HCT116 (cell line): ENCODE data around the gene C11orf52. TPM values are rescaled to one million over a fixed set of nuclear protein-coding genes. Genes with fewer than 3 reads are reported as not detected.

Source experiments
- ATAC-seq: fragments of 200-7000 bp; cut with Tn5 transposase; 2 replicates; pipeline ENCODE4 v1.9.1; 2020; ENCODE audit warnings: mild to moderate bottlenecking, moderate library complexity
- BruUV-seq: library from RNA; stranded (reverse); fragments of 400-500 nt; replicated peaks from 2 replicates; lab custom pipeline; 2021; lab: Mats Ljungman, UMichigan
- CTCF ChIA-PET: fragments of 300-600 bp; sonication (Branson Sonifier 250); formaldehyde crosslinking; loops from one replicate; lab custom pipeline; 2021; ENCODE audit warnings: antibody characterized with exemption; lab: Charles Lee
- POLR2A ChIA-PET: fragments of 300-600, 350-600 bp; sonication (Branson Sonifier 250); formaldehyde crosslinking; loops from one replicate; lab custom pipeline; 2021; ENCODE audit warnings: antibody characterized with exemption; lab: Charles Lee
- RAD21 ChIA-PET, 2 experiments: fragments of 300-600 bp; sonication (Branson Sonifier 250); formaldehyde crosslinking; loops; one replicate each; lab custom pipeline; 2023; ENCODE audit warnings: low total read pairs in 2 of 2; ENCODE audit not compliant: uncharacterized antibody in 2 of 2, unreplicated experiment in 2 of 2, low non-redundant PET in 1 of 2; lab: Charles Lee
- DNase-seq: peaks from one replicate; pipeline ENCODE4 v3.0.0-alpha.2; 2010; ENCODE audit warnings: low read depth, low spot score
- H2AFZ ChIP-seq: fragments of 200-600 bp; shearing (Covaris generic), sonication (generic); 2 replicates; pipeline ENCODE4 v1.6.1; 2017; ENCODE audit warnings: low read depth, mixed run types, mixed read lengths, antibody characterized with exemption, low read length; ENCODE audit not compliant: poor library complexity, severe bottlenecking
- H3K27ac ChIP-seq: 2 replicates; pipeline ENCODE4 v1.5.1; 2012; ENCODE audit warnings: low read depth, low read length
- H3K27me3 ChIP-seq: fragments of 200-600 bp; sonication (generic); 2 replicates; pipeline ENCODE4 v1.6.1; 2016; ENCODE audit warnings: mixed run types, low read length, mixed read lengths; ENCODE audit not compliant: insufficient read depth
- H3K36me3 ChIP-seq, 2 experiments: fragments of 200-500 bp in 1 of 2; fragments of 200-600 bp in 1 of 2; sonication (Bioruptor generic) in 1 of 2; sonication (generic) in 1 of 2; 2 replicates each; pipeline versions ENCODE4 v1.5.1 to v1.6.1; 2014 to 2016; ENCODE audit warnings: low read length in 2 of 2, inconsistent platforms in 1 of 2, mixed read lengths in 1 of 2, mixed run types in 1 of 2; ENCODE audit not compliant: insufficient read depth in 2 of 2, control insufficient read depth in 1 of 2
- H3K4me1 ChIP-seq, 2 experiments: fragments of 200-600 bp in 1 of 2; sonication (generic) in 1 of 2; 2 replicates each; pipeline versions ENCODE4 v1.5.1 to v1.6.1; 2012 to 2017; ENCODE audit warnings: low read length in 2 of 2, inconsistent platforms in 1 of 2, mild to moderate bottlenecking in 1 of 2, mixed read lengths in 1 of 2, mixed run types in 1 of 2, moderate library complexity in 1 of 2; ENCODE audit not compliant: insufficient read depth in 2 of 2, control insufficient read depth in 1 of 2
- H3K4me2 ChIP-seq: fragments of 200-600 bp; sonication (generic); 2 replicates; pipeline ENCODE4 v1.6.1; 2017; ENCODE audit warnings: mixed run types, low read length, mixed read lengths
- H3K4me3 ChIP-seq, 2 experiments: fragments of 200-600 bp in 1 of 2; sonication (generic) in 1 of 2; replicated peaks in 1 of 2; 2 replicates each; pipeline ENCODE4 v1.5.1; 2011 to 2016; ENCODE audit warnings: low read length in 2 of 2, control low read depth in 1 of 2, low read depth in 1 of 2, mild to moderate bottlenecking in 1 of 2, mixed read lengths in 1 of 2, mixed run types in 1 of 2
- H3K79me2 ChIP-seq: fragments of 200-600 bp; sonication (generic); 2 replicates; pipeline ENCODE4 v1.6.1; 2017; ENCODE audit warnings: mild to moderate bottlenecking, mixed run types, low read length, moderate library complexity, mixed read lengths; ENCODE audit not compliant: insufficient read depth
- H3K9ac ChIP-seq: fragments of 200-600 bp; sonication (generic); 2 replicates; pipeline ENCODE4 v1.6.1; 2016; ENCODE audit warnings: low read length, mixed read lengths
- H3K9me2 ChIP-seq: fragments of 200-600 bp; sonication (generic), shearing (Covaris generic); 2 replicates; pipeline ENCODE4 v1.6.1; 2017; ENCODE audit warnings: mixed run types, mild to moderate bottlenecking, moderate library complexity; ENCODE audit not compliant: insufficient read depth
- H3K9me3 ChIP-seq, 2 experiments: fragments of 200-500 bp in 1 of 2; fragments of 200-600 bp in 1 of 2; sonication (Bioruptor generic) in 1 of 2; sonication (generic) in 1 of 2; 2 replicates each; pipeline ENCODE4 v1.6.1; 2014 to 2017; ENCODE audit warnings: low read length in 2 of 2, mixed read lengths in 2 of 2, inconsistent platforms in 1 of 2, low read depth in 1 of 2, mild to moderate bottlenecking in 1 of 2, mixed run types in 1 of 2, moderate library complexity in 1 of 2; ENCODE audit not compliant: control insufficient read depth in 1 of 2, insufficient read depth in 1 of 2
- H4K20me1 ChIP-seq: fragments of 200-600 bp; sonication (generic), shearing (Covaris generic); 2 replicates; pipeline ENCODE4 v1.6.1; 2017; ENCODE audit warnings: mixed run types, mild to moderate bottlenecking, moderate library complexity; ENCODE audit not compliant: insufficient read depth
- CTCF ChIP-seq, 3 experiments: fragments of 200-600 bp in 1 of 3; sonication (generic) in 1 of 3; IDR thresholded peaks in 2 of 3; conservative IDR thresholded peaks in 1 of 3; 2 replicates each; pipeline ENCODE4 v1.5.1; 2012 to 2017; ENCODE audit warnings: low read depth in 2 of 3, low read length in 2 of 3, antibody characterized with exemption in 1 of 3, borderline replicate concordance in 1 of 3, control low read depth in 1 of 3, mild to moderate bottlenecking in 1 of 3, mixed read lengths in 1 of 3, mixed run types in 1 of 3, moderate library complexity in 1 of 3; ENCODE audit not compliant: insufficient read depth in 1 of 3
- EGR1 ChIP-seq: IDR thresholded peaks from 2 replicates; pipeline ENCODE4 v1.6.1; 2012; ENCODE audit warnings: low read depth
- EZH2 ChIP-seq: fragments of 200-600 bp; sonication (generic); IDR thresholded peaks from 2 replicates; pipeline ENCODE4 v1.6.1; 2017; ENCODE audit warnings: antibody characterized with exemption, mixed run types
- FOSL1 ChIP-seq: IDR thresholded peaks from 2 replicates; pipeline ENCODE4 v1.6.1; 2012; ENCODE audit warnings: low read depth
- RAD21 ChIP-seq: IDR thresholded peaks from 2 replicates; pipeline ENCODE4 v1.6.1; 2012; ENCODE audit warnings: low read depth, mild to moderate bottlenecking
- REST ChIP-seq: IDR thresholded peaks from 2 replicates; pipeline ENCODE4 v1.6.1; 2012; ENCODE audit warnings: low read depth
- intact Hi-C: fragments of 100-400 bp; cut with micrococcal nuclease; formaldehyde crosslinking; loops from 2 replicates; pipeline ENCODE4 v1.10.0; 2022
- total RNA-seq: library from RNA; stranded (reverse); gene quantifications from one replicate; pipeline ENCODE4 v1.2.1, GENCODE V29; 2021; ENCODE audit not compliant: unreplicated experiment

Gene C11orf52
- total RNA-seq, 1 experiment from 2014 or later = 4.6 TPM

DNA sequence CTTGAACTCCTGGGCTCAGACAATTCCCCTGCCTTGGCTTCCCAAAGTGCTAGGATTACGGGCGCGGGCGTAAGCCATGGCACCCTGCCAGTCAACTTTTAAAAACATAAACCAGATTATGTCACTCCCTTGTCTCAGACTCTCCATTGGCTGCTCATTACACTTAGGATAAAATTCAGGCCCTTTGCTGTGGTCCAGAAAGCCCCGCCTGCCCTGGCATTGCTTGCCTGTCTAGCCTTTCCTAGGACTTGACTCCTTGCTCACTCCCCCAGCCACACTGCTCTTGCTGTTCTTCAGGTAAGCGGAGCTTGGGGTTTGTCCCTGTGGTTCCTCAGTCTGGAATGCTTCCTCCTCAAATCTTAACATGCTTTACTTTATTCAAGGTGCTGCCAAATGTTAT is 48.9 kb downstream of the C11orf52 start:
- Histone ChIP-seq H3K4me2 (no peak overlapping the region), H4K20me1 (no peaks in the 10 kb centered on the region), H3K9me3 (no peaks in the 10 kb centered on the region), H3K9ac (no peak overlapping the region), H3K27me3 (no peaks in the 10 kb centered on the region), H3K27ac (no peak overlapping the region), H3K36me3 (0 out of 4 replicates have a peak, but pooled peaks cover 0 to 3% of the 10 kb centered on the region in 2 experiments), H3K4me3 (no peak overlapping the region), H3K79me2 (no peaks in the 10 kb centered on the region), H3K4me1 (no peaks in the 10 kb centered on the region), H3K9me2 (no peaks in the 10 kb centered on the region), H2AFZ (no peak overlapping the region)
- CTCF ChIA-PET = no interaction called here
- ATAC-seq = no peak
- intact Hi-C loops = no loop called here
- no peak for TF ChIP-seq CTCF (IDR thresholded peaks at IDR 0.05 in 2 of 3, conservative IDR thresholded peaks at IDR 0.05 in 1 of 3; ENCODE audit: borderline replicate concordance in 1 of 3, insufficient read depth in 1 of 3, low read depth in 2 of 3, low read length in 2 of 3)
- TF ChIP-seq EZH2 = no peak
- no peak for TF ChIP-seq RAD21
- TF ChIP-seq REST = no peak
- no peak for TF ChIP-seq FOSL1
- no peak for TF ChIP-seq EGR1
- BruUV-seq = no TSS peak
- RAD21 ChIA-PET = no interaction called here
- POLR2A ChIA-PET = no interaction called here
- no peak for DNase-seq
